DOHH2 (cell line): Measurements from ENCODE around the gene HES7.

Experiments
- H3F3A ChIP-seq: fragments of 200-600 bp; sonication (generic), shearing (Covaris generic); 2 replicates; pipeline ENCODE4 v1.6.0; 2016; ENCODE audit warnings: antibody characterized with exemption, mild to moderate bottlenecking; ENCODE audit not compliant: control insufficient read depth, insufficient read depth
- H3K27ac ChIP-seq: fragments of 200-600 bp; sonication (generic); 2 replicates; pipeline ENCODE4 v1.5.1; 2014; ENCODE audit warnings: low read depth, mild to moderate bottlenecking, low read length, moderate library complexity
- H3K27me3 ChIP-seq: fragments of 200-600 bp; sonication (generic); 2 replicates; pipeline ENCODE4 v1.6.1; 2014; ENCODE audit warnings: mild to moderate bottlenecking, low read length, mixed read lengths; ENCODE audit not compliant: control insufficient read depth
- H3K36me3 ChIP-seq: fragments of 200-600 bp; sonication (generic); 2 replicates; pipeline ENCODE4 v1.6.1; 2014; ENCODE audit warnings: mild to moderate bottlenecking, low read length, moderate library complexity, mixed read lengths; ENCODE audit not compliant: control insufficient read depth
- H3K4me1 ChIP-seq: fragments of 200-600 bp; sonication (generic); 2 replicates; pipeline ENCODE4 v1.6.1; 2014; ENCODE audit warnings: mild to moderate bottlenecking, low read length, mixed read lengths; ENCODE audit not compliant: control insufficient read depth
- H3K4me2 ChIP-seq: fragments of 200-600 bp; sonication (generic); 2 replicates; pipeline ENCODE4 v1.6.0; 2014; ENCODE audit warnings: mild to moderate bottlenecking, low read length, moderate library complexity
- H3K4me3 ChIP-seq: fragments of 200-600 bp; sonication (generic); 2 replicates; pipeline ENCODE4 v1.5.1; 2014; ENCODE audit warnings: mild to moderate bottlenecking, low read length, mixed read lengths
- H3K79me2 ChIP-seq: fragments of 200-600 bp; sonication (generic); 2 replicates; pipeline ENCODE4 v1.6.1; 2014; ENCODE audit warnings: mild to moderate bottlenecking, low read length, mixed read lengths; ENCODE audit not compliant: control insufficient read depth
- H3K9me2 ChIP-seq: fragments of 200-600 bp; sonication (generic); replicated peaks from 2 replicates; pipeline ENCODE4 v1.6.1; 2014; ENCODE audit warnings: mild to moderate bottlenecking, low read length, mixed read lengths; ENCODE audit not compliant: control insufficient read depth
- H3K9me3 ChIP-seq: fragments of 200-600 bp; sonication (generic); 2 replicates; pipeline ENCODE4 v1.6.1; 2014; ENCODE audit warnings: antibody characterized with exemption, low read length, mixed read lengths; ENCODE audit not compliant: control insufficient read depth, insufficient read depth
- H4K20me1 ChIP-seq: fragments of 200-600 bp; sonication (generic); 2 replicates; pipeline ENCODE4 v1.6.0; 2014; ENCODE audit warnings: low read depth, mild to moderate bottlenecking, antibody characterized with exemption, low read length, moderate library complexity; ENCODE audit not compliant: control insufficient read depth, insufficient read depth
- EZH2phosphoT487 ChIP-seq: fragments of 200-600 bp; sonication (generic); IDR thresholded peaks from 2 replicates; pipeline ENCODE4 v1.6.1; 2017; ENCODE audit warnings: borderline replicate concordance, mild to moderate bottlenecking, antibody characterized with exemption, low read length, moderate library complexity, mixed read lengths
- TF ChIP-seq, protein P1 (sequence below): fragments of 200-600 bp; sonication (generic); IDR thresholded peaks from one replicate; pipeline ENCODE4 v1.5.1; 2014; ENCODE audit warnings: antibody characterized with exemption, mild to moderate bottlenecking, low read depth, low read length; ENCODE audit not compliant: poor library complexity, severe bottlenecking

HES7 gene

DNA sequence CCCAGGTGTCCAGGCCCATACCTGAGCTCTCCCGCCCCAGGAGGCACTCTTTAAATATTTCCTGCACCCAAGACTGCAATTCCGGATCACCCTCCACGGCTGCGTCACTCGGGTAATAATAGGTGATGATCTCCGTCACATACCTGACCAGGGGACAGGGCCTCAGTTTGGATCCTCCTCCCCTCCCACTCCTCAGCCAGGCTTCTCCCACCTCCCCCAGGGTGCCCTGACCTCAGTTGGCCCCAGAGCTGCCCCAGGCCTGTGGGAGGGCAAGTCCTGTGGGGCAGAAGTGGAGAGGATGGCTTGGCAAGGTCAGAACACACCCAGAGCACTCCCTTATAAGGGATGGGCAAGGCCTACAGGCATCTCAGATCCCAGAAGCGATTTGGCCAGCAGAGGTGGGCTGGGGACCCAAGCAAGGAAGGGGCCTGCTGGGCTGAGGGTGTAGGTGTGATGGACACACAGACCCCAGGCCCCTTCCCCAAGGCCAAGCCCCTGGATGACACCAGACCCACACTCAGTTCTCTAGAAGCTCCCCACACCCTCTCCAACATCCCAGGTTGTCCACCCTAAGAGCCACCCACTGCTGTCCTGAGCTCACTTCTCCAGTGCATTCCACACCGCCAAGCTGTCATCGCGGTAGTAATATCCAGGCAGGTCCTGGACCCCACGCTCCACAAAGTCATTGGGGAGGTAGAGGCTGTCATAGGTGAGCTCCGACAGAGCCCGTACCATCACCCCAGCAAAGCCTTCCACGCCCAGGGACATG, 48.1 kb downstream of the HES7 start:
- peaks cover 37% of the 10 kb centered on the region for H3K27me3 ChIP-seq

DNA sequence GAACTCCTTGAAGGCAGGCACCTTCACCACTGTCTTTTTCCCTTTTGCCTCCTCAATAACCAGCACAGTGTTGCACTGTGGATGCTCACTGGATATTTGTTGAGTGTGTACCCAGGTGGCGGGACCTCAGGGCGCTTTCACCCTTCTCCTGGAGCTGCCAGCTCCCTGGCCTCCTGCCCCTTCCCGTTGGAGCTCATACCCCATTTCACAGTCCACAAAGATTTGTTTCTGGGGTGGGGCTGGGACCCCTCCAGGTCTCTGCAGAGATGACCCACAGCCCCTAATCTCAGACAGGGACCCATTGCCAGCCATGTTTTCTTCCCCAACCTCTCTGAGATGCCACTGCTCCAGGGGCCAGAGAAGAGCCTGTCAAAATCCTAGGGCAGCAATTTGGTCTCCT, 48.8 kb downstream of the HES7 start:
- H3F3A ChIP-seq = no peaks in the 10 kb centered on the region
- H3K27ac ChIP-seq = no peak overlapping the region
- H3K9me3 ChIP-seq = no peaks in the 10 kb centered on the region
- H3K9me2 ChIP-seq = no peaks in the 10 kb centered on the region
- H3K36me3 ChIP-seq = no peaks in the 10 kb centered on the region
- peaks cover 37% of the 10 kb centered on the region for H3K27me3 ChIP-seq
- H4K20me1 ChIP-seq = no peaks in the 10 kb centered on the region
- no peak overlapping the region for H3K4me3 ChIP-seq
- no peaks in the 10 kb centered on the region for H3K79me2 ChIP-seq
- H3K4me1 ChIP-seq = peaks cover 13% of the 10 kb centered on the region
- TF ChIP-seq EZH2phosphoT487 = no peak
- TF ChIP-seq, protein P1, sequence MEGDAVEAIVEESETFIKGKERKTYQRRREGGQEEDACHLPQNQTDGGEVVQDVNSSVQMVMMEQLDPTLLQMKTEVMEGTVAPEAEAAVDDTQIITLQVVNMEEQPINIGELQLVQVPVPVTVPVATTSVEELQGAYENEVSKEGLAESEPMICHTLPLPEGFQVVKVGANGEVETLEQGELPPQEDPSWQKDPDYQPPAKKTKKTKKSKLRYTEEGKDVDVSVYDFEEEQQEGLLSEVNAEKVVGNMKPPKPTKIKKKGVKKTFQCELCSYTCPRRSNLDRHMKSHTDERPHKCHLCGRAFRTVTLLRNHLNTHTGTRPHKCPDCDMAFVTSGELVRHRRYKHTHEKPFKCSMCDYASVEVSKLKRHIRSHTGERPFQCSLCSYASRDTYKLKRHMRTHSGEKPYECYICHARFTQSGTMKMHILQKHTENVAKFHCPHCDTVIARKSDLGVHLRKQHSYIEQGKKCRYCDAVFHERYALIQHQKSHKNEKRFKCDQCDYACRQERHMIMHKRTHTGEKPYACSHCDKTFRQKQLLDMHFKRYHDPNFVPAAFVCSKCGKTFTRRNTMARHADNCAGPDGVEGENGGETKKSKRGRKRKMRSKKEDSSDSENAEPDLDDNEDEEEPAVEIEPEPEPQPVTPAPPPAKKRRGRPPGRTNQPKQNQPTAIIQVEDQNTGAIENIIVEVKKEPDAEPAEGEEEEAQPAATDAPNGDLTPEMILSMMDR = no peak
- H3K4me2 ChIP-seq = no peak overlapping the region

More for the DNA sequence above, 48.1 kb downstream of the HES7 start:
- TF ChIP-seq EZH2phosphoT487 = no peak
- TF ChIP-seq, protein P1 = no peak
- H3K9me2 ChIP-seq = no peaks in the 10 kb centered on the region
- H3K79me2 ChIP-seq = no peaks in the 10 kb centered on the region
- H4K20me1 ChIP-seq = no peaks in the 10 kb centered on the region
- no peak overlapping the region for H3K27ac ChIP-seq
- H3K4me3 ChIP-seq = no peak overlapping the region
- peaks cover 19% of the 10 kb centered on the region for H3K4me1 ChIP-seq
- no peak overlapping the region for H3K4me2 ChIP-seq
- H3K36me3 ChIP-seq = no peaks in the 10 kb centered on the region
- H3F3A ChIP-seq = no peaks in the 10 kb centered on the region
- no peaks in the 10 kb centered on the region for H3K9me3 ChIP-seq

DNA sequence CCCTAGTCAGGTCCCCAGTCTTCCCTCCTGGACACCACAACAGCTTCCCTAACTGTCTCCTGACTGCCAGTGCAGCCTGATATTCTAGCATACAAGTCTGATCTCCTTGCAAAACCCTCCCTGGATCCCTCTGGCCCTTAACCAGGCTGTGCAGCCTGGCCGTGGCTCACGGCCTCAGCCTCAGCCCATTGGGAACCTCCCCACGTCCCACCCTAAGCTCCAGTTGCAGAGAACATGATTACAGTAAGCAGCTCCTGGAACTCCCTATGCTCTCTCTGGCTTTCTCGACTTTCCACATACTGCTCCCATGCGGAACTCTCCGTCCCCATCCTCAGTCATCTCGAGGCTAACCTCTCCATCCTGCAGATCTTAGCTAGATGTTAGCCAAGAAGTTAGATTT, 49.4 kb downstream of the HES7 start:
- TF ChIP-seq, protein P1 = no peak
- TF ChIP-seq EZH2phosphoT487 = no peak

More for the DNA sequence above, 49.4 kb downstream of the HES7 start:
- no peak overlapping the region for H3K4me3 ChIP-seq
- H3K9me2 ChIP-seq = no peaks in the 10 kb centered on the region
- H3K79me2 ChIP-seq = no peaks in the 10 kb centered on the region
- no peaks in the 10 kb centered on the region for H4K20me1 ChIP-seq
- no peak overlapping the region for H3K4me2 ChIP-seq
- H3K4me1 ChIP-seq = peaks cover 12% of the 10 kb centered on the region
- H3K27ac ChIP-seq = no peak overlapping the region
- H3F3A ChIP-seq = no peaks in the 10 kb centered on the region
- no peaks in the 10 kb centered on the region for H3K36me3 ChIP-seq
- H3K9me3 ChIP-seq = no peaks in the 10 kb centered on the region
- peaks cover 37% of the 10 kb centered on the region for H3K27me3 ChIP-seq
